ENCODE measurements around the gene SETD6. TPM values are rescaled to one million over a fixed set of nuclear protein-coding genes. Genes with fewer than 3 reads are reported as not detected.

The SETD6 gene
- total and polyA plus RNA-seq, 2 of the 13 experiments (the other 11 are each of a cell fraction or from before 2014, with no cell fraction given), result 24.0 to 25.7 TPM

- TF ChIP-seq ZNF724P (CRISPR knock-in tag; IDR thresholded peaks at IDR 0.05; ENCODE audit: borderline replicate concordance), result 0 out of 2 replicates have a peak, but pooled peaks have one; percentile 37
- TF ChIP-seq HNRNPLL (IDR thresholded peaks at IDR 0.05; ENCODE audit: low read depth, low read length, poor library complexity, severe bottlenecking), result peak; percentile 55
These were observed 27.6 kb upstream of the SETD6 start (continued) for GRCh38 chr16:58487566-58488351.

DNA sequence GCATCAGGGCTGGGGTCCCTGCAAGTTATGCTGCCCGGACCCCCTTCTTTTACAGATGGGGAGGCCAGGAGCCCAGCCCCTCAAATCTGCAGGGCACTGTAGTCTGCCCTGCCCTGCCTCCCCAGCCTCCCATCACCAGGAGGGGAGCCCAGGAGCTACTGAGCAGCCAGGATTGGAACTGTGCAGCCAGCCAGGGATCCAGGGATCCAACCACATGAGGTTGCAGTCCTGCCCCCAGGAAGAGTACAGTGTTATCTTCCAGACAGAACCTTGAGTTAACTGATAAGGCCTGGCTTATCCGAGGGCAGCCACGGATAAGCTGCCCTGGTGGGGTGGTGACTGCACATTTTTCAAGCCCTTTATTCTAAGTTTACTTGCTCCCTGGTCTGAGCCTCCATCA is 26.8 kb upstream of the SETD6 start:
- DNase-seq (ENCODE audit: low spot score) (no peak), ATAC-seq (peak; percentile 63), FAIRE-seq (no peak)
- H3K27me3 ChIP-seq (ENCODE audit: control insufficient read depth in 1 of 2, insufficient read depth in 2 of 2, low read length in 2 of 2), result peaks cover 2 to 14% of the 10 kb centered on the region in 2 experiments; a peak in 3 of 5 replicates
- intact Hi-C loops (cut with micrococcal nuclease; ENCODE audit: unreplicated experiment), result loop anchor here (5.0 kb wide), 1 partner anchor 466 kb away; no protein-coding TSS in a partner anchor
- no TSS peak for BruUV-seq (replicated peaks)
- in situ Hi-C loops (cut with HindIII; ENCODE audit: extremely low pct_ligation_motif_present, low pct_unique_long_range_greater_than_20kb), result loop anchor here (5.0 kb wide), 1 partner anchor 151 kb away; no protein-coding TSS in a partner anchor
- H3K36me3 ChIP-seq (replicated peaks in 1 of 2; ENCODE audit: control insufficient read depth in 1 of 2, insufficient read depth in 2 of 2, low read length in 2 of 2), result no peaks in the 10 kb centered on the region
- H3K4me3 ChIP-seq (replicated peaks in 1 of 3; ENCODE audit: insufficient read depth in 1 of 3, low read depth in 2 of 3, low read length in 3 of 3), result no peak overlapping the region
- H3K9ac ChIP-seq (ENCODE audit: insufficient read depth, low read depth, low read length), result no peak overlapping the region
- 3% methylated on average over 3 of the region's 3 CpGs for WGBS (ENCODE audit: low lambda C conversion rate)
- H2AFZ ChIP-seq (ENCODE audit: low read length), result no peak overlapping the region
- ChIA-PET POLR2A (interaction anchor here (1.1 kb wide), 1 partner anchor 151 kb away, joined by 4 read pairs; no protein-coding TSS in a partner anchor), CTCF (ENCODE audit: low intra/inter-chr PET ratio, low total read pairs) (interaction anchor here (2.1 to 5.0 kb wide), 3 partner anchors 52 to 189 kb away, joined by 12 to 66 read pairs (median 18); no protein-coding TSS in a partner anchor)
- H3K79me2 ChIP-seq (ENCODE audit: insufficient read depth, low read length), result no peaks in the 10 kb centered on the region
- no peaks in the 10 kb centered on the region for H3K4me1 ChIP-seq (ENCODE audit: insufficient read depth, low read length)
- H3K4me2 ChIP-seq (ENCODE audit: low read depth, low read length), result no peak overlapping the region
- TF ChIP-seq NR1H2 (CRISPR knock-in tag; IDR thresholded peaks at IDR 0.05; ENCODE audit: borderline replicate concordance, low read depth) (no peak), NFIB (CRISPR knock-in tag; IDR thresholded peaks at IDR 0.05; ENCODE audit: borderline replicate concordance) (no peak), ZKSCAN8 (CRISPR knock-in tag; IDR thresholded peaks at IDR 0.05; ENCODE audit: borderline replicate concordance) (no peak), PAWR (CRISPR knock-in tag; IDR thresholded peaks at IDR 0.05; ENCODE audit: borderline replicate concordance) (no peak), LCORL (IDR thresholded peaks at IDR 0.05) (no peak), LCORL (CRISPR knock-in tag; IDR thresholded peaks at IDR 0.05) (no peak), MLLT10 (CRISPR knock-in tag; IDR thresholded peaks at IDR 0.05) (no peak), THAP11 (CRISPR knock-in tag; IDR thresholded peaks at IDR 0.05) (no peak), SPEN (CRISPR knock-in tag; IDR thresholded peaks at IDR 0.05; ENCODE audit: low read depth) (no peak)
- peaks cover 3% of the 10 kb centered on the region; the same call in 1 of the 2 replicates for H4K20me1 ChIP-seq (ENCODE audit: insufficient read depth, low read length)
- H3K27ac ChIP-seq (ENCODE audit: extremely low read length, insufficient read depth, low read length), result no peak overlapping the region
- H3K9me3 ChIP-seq (ENCODE audit: low read length), result no peaks in the 10 kb centered on the region

Data from HepG2 (cell line).